DMS79 treated with DMSO at 0.1 percent for 48 hours (cell line): Measurements from ENCODE around the gene SMG9.

Source experiments
- DNase-seq: peaks from one replicate; lab custom pipeline; 2025; lab: John Stamatoyannopoulos, UW

The SMG9 gene

DNA sequence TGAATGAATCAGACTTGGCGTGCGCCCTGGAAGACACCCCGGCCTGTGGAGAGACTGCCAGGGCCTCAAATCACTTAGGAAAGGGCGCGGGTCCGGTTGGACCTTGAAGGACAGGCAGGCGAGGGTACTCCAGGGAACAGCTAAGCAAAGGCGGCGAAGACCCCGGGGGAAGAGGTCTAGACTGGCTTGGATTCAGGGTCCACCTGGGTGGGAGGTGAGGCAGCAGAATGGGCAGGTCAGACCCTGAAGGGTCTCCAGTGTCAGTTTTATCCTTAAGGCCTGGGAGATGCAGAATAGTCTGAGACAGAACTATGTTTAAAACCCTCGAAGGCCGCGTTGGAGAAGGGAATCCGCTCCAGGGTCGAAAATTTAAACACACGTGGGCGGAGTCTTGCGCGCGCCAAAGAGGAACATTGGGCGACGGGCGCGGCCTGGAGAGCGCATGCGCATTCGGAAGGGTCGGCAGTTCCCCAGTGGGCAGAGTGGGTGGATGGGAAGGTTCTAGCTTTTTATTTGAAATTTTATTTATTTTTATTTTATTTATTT lies 567 bp upstream of the SMG9 start:
- peak; percentile 70 for DNase-seq

DNA sequence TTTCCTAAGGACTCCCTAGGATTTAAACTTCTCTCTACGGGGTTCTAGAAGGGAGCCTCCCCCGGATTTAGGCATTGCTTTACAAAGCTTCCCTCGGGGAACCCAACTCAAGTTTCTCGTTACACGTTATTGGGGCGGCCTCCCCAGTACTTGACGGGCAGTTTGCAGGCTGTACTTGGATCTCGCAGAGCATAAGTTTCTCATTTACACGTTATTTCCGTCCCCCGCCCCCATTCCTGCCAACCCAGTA lies 584 bp downstream of the SMG9 start:
- no peak for DNase-seq

DNA sequence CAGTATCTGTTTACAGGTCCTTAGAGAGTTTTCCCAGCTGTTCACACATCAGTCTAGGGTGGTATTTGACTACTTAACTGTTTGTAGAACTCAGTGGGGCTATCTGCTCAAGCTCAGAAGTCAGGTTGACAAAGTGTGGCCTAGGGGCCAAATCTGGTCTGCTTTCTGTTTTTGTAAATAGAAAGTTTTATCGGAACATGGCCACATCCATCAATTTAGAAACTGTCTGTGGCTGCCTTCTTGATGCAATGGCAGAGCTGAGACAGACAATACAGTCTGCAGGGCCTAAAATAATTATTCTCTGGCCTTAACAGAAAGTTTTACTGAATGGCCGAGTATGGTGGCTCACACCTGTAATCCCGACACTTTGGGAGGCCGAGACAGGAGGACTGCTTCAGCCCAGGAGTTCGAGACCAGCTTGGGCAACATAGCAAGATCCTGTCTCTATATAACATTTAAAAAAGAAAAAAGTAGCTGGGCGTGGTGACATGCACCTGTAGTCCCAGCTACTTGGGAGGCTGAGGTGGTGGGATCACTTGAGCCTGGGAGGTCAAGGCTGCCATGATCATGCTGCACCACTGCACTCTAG lies 2.4 kb downstream of the SMG9 start:
- DNase-seq: no peak

DNA sequence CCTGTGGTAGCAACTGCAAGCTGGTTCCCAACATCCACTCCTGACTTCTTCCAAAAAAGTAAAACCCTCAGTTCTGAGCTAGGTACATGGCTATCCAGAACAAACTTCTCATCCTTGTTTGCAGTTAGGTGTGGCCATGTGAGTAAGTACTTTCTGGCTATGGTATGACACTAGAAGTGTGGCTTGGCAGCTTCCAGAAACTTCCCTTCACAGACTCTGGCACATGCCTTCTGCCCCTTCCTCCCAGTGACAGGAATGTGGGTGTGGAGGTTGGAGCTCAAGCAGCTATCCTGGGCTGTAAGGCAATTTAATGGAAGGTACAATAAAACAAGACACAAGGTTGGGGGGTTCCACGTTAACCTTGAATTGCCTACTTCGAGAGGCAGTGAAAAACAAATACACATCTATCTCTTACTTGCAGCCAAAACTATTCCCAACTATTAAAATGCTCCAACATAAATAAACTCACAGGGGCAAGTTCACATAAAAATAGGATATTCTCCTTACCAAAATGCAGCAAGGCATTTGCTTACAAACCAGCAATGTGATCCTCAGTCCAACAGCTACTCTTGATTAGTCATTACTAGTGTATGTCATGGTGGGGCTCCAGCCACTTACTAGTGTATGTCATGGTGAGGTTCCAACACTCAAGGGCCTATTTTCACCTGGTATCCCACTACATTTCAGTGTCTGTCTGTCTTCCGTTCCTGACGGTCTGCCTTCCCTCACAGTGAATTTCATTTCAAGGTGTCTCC lies 3.1 kb downstream of the SMG9 start:
- no peak for DNase-seq

DNA sequence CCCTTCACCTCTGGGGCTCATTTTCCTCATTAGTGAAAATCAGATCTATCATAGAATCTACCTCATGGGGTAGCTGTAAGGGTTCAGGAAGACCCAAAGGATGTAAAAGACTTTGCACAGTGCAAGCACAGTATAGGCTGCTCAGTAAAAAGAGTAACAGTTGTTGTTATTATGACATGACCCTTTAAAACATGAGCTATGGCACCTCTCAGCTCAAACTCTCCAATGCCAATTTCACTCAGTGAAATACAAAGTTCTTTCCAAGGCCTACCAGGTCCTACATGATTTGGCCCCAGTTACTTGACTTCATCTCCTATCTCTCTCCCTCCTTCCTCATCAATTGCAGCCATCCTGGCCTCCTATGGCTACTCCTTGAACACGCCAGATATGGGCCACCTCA lies 4.9 kb downstream of the SMG9 start:
- DNase-seq: no peak

DNA sequence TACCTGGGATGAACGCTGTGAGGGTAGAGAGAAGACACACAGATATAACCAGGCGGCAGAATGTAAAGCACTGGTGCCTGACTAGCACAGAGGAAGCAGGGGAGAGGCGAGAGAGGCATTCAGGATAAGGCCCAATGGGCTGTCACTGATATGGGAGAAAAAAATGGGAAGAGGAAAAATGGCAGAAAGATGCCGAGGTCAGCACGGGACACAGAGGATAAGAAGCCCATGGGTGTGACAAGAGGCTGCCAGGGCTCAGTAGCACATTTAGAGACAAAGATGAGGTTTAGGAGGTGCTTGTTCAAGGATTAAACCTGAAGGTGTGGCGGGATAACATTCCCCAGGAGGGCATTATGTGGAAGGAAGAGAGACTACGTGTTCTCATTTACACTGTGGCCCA lies 5.6 kb downstream of the SMG9 start:
- DNase-seq: no peak

DNA sequence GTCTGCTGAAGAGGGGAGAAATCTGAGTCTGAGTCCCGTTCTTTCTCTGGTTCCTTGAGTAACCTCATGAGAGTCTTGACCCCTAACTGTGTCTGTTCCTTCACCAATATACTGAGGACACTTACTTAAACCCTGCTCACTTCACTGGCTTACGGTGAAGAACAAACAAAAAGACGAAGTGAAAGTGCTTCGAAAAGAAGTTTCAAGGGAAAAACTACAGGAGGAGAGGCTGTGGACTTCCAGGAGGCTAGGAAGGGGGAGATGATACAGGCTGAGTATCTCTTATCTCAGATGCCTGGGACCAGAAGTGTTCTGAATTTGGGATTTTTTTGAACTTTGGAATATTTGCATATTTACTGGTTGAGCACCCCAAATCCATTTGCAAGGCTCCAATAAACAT lies 6.1 kb downstream of the SMG9 start:
- DNase-seq: no peak

DNA sequence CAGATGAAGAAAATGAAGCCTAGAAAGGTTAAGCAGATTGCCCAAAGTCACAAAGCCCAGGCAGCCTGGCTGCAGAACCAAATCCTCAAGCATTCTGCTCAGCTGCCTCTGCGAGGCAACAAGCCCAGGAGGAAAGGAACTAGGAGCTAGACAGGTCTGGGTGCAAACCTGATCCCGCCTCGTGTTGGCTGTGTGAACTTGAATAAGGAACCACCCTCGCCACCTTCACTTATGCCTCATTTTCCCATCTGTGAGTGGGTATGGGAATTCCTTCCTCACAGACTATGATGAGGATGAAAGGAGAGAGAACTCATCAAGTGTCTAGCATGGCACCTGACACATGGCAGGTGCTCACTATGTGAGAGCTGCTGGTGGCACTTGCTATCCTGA lies 6.6 kb downstream of the SMG9 start:
- no peak for DNase-seq

DNA sequence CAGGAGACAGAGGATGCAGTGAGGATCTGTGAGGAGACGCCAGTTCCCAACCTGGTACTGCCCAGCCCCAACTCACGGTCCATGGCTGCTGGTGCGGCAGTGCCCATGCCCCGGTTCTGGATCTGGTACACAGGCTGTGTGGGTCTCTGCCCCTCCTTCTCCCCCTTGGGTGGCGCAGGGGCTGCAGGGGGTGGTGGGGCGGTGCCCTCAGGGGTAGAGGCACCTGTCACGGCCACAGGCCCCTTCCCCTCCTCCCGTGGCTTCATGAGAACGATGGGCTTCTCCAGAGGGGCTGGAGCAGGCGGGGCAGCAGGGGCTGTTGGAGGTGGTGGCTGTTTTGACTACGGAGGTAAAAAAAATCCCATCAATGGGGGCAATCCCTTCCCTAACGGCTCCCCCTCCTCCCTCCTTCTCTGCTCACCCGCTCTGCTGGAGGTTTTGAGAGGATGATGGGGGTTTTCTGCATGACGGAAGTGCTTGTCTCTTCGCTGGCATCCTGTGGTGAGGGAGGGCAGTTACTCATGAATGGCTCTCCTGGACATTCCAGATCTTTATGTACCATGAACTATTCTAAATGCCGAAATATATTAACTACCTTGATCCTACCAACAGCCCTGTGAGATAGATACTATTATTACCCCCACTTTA lies 7.1 kb downstream of the SMG9 start:
- no peak for DNase-seq

DNA sequence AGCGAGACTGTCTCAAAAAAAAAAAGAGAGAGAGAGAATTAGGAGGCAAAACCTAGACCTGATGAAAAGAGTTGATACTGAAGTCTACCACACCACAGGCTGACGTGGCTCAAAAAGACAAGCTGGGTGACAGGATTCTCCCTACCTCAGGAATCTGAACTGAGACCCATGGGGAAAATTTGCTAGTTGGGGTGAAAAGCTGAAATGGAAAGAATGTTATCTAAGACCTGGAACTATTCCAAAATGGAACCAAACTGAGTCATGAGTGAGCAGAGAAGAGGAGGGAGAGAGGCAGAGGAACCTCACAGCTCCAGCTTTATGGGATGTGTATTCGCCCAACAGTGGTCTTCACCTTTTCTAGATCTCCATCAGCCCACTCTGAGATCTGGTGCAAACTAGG lies 11.7 kb downstream of the SMG9 start:
- DNase-seq: no peak

DNA sequence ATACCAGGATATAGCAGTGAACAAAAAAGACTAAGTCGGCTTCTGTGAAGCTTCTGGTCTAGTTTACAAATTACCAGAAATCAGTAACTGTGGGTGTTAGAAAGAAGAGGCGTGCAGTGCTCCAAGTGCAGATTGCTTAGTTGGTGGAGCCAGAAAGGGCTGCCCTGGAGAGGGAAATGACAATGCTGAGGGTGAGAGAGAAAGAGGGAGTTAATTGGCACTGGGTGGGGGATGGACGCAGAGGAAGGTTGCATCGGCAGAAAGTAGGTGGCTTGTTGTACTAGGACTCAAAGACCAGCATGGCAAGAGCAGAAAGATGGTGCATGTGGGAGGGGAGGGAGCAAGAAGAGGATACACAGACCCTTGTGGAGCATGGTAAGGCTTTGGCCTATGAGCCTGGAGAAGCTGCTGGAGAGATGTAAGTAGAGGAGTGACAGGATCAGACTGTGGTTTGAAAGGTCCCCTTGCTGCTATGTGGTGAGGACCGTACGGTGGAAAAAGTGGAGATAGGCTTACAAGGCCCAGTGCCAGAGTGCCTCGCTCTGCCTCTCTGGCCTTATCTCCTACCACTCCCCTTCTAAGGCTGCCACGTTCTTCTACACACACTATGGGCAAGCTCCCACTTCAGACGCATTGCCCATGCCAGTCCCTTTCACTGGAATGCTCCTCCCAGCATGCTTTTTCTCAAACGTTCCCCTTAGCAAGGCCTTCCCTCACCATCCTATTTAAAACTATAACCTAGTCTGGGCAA lies 13.5 kb downstream of the SMG9 start:
- DNase-seq: no peak

DNA sequence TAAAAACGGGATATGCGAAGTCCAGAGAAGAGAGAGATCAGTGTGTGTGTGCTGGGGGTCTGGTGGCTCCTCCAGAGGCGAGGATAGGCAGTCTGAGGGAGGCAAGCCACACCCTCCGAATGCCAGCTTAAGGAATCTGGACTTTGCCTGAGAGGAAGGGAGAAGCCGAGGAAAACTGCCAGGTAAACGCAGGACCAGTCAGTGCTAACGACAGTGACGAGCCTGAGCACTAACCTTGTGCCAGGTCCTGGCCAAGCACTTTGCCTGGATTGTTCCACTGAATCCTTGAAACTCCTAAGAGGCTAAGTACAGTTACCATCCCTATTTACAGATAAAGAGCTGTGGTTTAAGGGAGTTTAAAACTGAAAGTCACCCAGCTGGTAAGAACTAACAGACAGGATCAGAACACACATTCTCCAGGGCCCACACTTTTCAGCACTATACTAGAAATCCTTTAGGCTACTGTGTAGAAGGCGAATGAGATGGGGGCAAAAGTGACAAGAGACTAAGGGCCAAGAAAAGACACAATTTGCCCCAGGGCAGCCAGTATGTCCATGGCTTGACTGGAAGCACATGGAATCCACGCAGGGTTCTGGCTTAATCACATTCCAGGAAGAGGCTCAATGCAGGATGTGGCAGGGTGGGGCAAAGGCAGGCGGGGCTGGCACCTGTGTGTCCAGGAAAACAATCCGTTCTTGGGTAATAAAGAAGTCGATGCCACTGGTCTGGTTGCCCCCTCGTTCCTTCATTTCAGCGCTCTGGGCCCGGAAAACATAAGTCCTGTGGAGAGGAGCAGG lies 15.1 kb downstream of the SMG9 start:
- DNase-seq: no peak

DNA sequence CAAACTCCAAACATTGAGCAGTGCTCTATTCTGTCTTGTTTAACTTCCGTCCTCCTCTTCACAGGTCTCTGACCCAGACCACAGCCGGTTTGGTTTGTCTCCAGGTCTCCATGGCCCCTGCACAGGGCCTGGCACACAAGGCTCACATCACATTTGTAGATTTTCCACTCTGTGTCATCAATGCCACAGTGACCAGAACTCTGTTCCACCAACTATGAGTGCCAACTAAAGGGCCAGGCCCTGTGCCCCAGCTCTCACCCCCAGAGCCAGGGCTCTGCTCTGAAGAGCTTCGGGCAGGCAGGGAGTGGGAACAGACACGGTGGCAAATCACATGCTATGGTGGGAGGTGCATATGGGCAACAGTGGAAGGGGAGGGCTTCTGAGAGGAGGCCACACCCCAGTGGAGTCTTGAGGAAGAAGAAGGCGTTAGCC lies 16.0 kb downstream of the SMG9 start:
- DNase-seq: no peak

DNA sequence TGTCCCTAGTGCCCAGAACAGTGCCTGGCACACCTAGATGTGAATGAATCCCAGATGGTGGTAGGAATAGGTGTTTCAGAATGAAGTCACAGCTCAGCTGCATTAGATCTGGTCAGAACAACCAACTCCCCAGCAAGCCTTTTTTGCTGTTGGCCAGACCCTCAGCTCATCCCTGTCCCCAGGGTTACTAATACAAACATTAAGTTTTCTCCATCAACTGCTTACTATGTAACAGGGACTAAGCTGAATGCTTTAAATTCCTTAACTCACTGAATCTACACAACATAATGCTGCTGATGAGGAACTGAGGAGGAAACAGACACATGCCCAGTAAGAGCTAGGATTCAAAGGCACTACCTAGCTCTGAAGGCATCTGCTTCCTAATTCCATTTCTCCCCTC lies 18.8 kb downstream of the SMG9 start:
- DNase-seq: no peak

DNA sequence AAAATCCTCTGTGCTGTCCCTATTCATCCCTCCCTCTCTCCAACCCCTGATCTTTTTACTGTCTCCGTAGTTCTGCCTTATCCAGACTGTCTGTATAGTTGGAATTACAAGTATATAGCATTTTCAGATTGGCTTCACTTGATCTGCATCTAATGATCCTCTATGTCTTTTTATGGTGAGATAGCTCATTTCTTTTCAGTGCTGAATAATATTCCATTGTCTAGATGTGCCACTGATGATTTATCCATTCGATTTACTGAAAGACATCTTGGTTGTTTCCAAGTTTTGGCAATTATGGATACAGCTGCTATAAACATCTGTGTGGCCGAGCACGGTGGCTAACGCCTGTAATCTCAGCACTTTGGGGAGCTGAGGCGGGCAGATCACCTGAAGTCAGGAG lies 19.7 kb downstream of the SMG9 start:
- no peak for DNase-seq

DNA sequence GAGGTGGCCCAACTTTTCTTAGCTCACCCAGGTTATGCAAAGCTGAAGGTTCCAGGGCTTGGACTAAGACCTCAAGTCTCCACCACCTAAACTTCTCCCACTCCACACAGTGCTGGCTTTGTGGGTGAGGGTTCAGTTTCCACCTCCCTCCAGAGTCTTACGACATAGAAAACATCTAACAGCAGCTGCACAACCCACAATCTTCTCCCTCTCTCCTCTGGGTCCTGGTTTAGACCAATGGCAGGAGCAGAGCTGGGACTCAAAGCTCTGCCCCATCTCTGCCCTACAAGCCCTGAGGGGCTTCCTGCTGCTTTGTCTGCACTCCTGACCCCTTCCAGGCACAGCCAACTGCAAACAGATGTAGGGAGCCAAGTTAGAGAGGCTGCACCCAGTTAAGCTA lies 22.9 kb downstream of the SMG9 start:
- no peak for DNase-seq

DNA sequence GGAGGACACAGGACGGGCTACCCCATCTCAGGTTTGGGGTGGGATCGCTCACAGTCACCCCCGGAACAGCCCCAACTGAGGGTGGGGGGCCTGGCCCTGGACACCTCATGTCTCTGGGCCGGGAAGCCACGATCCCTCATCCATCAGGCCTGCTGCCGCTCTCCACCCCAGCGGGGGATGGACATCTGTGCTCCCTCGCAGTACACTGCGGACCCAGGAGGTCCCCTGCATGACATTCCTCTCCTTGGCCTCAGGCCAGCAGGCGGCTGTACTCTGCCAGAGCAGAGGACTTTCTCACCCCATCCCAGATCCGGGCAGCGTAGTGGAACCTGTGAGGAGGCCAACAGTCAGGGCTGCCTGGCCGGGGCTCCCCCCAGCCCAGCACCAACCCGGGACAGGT lies 23.4 kb downstream of the SMG9 start:
- no peak for DNase-seq

DNA sequence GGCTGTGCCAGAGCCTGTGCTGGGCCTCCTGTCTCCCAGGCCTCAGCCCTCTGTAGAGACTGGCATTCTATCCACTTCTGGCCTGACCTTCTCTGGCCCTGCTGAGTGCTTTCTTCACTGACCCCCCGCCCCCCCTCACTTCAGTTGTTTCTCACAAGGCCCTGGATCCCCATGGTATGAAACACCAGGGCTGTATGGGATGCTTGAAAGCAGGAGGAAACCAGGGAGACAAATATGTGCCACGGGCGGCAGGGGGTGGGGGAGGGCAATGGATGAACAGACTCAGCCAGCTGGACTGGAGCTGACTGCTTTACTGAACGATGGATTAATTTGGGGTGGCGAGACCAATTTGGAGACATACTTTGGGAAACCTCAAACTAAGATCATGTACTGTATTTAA lies 24.8 kb downstream of the SMG9 start:
- no peak for DNase-seq

DNA sequence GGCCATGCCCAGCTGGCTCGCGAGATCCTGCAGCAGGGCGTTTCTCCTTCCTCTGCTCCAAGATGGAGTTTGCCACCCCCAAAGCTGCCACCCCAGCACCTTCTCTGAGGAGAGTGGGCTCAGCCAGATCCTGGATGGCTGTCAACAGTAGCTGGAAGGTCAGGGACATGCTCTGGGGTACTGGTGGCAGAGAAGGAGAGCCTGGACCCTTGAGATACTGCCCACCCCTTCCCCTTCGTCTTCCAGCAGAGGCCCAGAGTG lies 27.2 kb downstream of the SMG9 start:
- DNase-seq: no peak

DNA sequence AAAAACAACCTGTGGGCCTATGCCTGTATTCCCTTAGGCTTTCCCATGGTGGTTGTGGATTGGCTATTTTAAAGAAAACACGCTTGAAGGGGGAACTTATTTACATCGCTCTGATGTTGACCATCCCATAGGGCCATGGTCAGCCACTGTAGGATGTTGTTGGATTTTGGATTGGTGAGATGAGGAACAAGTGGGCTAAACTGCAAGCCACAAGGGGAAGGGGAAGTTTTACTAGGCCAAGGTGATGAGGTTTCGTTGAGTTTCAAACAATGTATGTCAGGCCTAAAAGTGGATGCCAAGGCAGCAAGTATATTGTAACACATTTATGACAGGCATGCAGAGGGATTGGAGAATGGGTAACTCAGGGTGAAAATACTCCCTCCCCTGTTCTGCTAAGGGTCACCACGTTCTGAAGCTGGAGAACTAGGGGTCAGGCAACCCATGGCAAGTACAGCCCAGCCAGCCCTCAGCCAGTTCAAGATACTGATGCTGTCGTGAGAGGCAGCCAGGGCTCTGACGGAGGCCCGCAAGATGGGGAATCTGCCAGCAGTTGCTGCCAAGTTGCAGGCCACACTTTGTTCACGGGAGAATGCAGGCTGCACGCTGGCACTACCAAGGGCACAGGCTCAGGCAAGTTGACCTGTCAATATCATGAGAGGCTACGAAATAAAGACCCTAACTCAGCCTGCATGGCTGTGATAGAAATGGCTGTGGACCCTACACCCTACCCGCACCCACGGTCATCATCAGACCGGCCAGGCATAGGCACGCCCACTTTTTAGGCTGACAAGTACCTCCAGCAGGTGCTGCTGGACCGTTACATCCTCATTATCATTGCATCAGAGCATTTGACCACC lies 27.8 kb downstream of the SMG9 start:
- no peak for DNase-seq

DNA sequence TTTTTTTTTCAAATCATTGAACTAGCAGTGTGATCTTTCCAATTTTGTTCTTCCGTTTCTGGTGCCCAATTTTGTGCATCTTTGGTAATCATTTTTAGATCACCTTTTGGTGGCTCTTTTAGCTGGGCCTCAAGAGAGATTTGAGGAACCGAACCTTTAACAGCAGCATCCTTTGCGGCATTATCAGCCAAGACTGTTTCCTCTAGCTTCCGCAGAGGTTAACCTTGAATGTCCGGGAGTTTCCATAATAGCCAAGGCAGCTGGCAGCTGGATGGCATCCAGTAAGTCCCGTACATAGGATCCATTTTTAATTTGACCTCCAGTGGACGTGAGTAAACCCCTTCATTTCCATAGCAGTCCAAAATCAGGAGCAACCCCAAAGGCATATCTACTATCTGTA lies 29.3 kb downstream of the SMG9 start:
- no peak for DNase-seq
